Transverse colon (tissue), 4 donors: ENCODE measurements around the gene ABCB11.

Experiments used
- EP300 ChIP-seq: sonication (generic); formaldehyde crosslinking; IDR thresholded peaks from one replicate; pipeline ENCODE4 v1.6.1; 2017; ENCODE audit warnings: antibody characterized with exemption, low read depth
- POLR2A ChIP-seq: fragments of 450-650 bp; IDR thresholded peaks from one replicate; pipeline ENCODE4 v1.6.1; 2016; ENCODE audit warnings: antibody characterized with exemption, mild to moderate bottlenecking, moderate library complexity
- POLR2AphosphoS5 ChIP-seq, 3 donors: sonication (generic); formaldehyde crosslinking; IDR thresholded peaks; one replicate each; pipeline ENCODE4 v1.6.1; 2016; ENCODE audit warnings: antibody characterized with exemption in 3 of 3
- TF ChIP-seq, protein P1 (sequence below), 5 experiments: fragments of 200-600 bp in 3 of 5; fragments of 450-650 bp in 2 of 5; sonication (generic) in 3 of 5; IDR thresholded peaks; 1 replicate in 2 of 5; 2 replicates in 3 of 5; pipeline ENCODE4 v1.5.1; 2016 to 2017; ENCODE audit warnings: antibody characterized with exemption in 5 of 5, inconsistent platforms in 3 of 5, mild to moderate bottlenecking in 2 of 5, moderate library complexity in 1 of 5

DNA sequence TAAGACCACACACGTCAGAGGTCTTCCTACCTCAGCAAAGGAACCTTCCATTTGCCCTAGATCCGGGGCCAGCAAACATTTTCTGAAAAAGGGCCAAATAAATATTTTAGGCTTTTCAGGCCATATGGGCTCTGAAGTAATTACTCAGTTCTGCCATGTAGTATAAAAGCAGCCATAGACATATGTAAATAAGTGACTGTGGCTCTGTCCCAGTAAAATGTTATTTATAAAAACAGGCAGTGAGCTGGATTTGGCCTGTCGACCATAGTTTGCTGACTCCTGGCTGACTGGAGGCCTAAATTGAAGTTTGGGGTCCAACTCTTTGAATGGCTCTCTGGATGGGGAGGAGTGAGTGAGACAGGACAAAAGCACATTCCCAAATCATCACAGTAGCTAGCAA is 49.5 kb downstream of the ABCB11 start:
- TF ChIP-seq, protein P1, sequence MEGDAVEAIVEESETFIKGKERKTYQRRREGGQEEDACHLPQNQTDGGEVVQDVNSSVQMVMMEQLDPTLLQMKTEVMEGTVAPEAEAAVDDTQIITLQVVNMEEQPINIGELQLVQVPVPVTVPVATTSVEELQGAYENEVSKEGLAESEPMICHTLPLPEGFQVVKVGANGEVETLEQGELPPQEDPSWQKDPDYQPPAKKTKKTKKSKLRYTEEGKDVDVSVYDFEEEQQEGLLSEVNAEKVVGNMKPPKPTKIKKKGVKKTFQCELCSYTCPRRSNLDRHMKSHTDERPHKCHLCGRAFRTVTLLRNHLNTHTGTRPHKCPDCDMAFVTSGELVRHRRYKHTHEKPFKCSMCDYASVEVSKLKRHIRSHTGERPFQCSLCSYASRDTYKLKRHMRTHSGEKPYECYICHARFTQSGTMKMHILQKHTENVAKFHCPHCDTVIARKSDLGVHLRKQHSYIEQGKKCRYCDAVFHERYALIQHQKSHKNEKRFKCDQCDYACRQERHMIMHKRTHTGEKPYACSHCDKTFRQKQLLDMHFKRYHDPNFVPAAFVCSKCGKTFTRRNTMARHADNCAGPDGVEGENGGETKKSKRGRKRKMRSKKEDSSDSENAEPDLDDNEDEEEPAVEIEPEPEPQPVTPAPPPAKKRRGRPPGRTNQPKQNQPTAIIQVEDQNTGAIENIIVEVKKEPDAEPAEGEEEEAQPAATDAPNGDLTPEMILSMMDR (IDR thresholded peaks at IDR 0.05) = no peak
- TF ChIP-seq POLR2AphosphoS5 (IDR thresholded peaks at IDR 0.05) = no peak
- no peak for TF ChIP-seq EP300
- TF ChIP-seq POLR2A = no peak
